Activated CD8-positive, alpha-beta memory T cell treated with anti-CD3 and anti-CD28 coated beads for 24 hours (primary cell): ENCODE results near the gene AUTS2.

Experiments used
- DNase-seq: peaks from one replicate; pipeline ENCODE4 v3.0.0-alpha.2; 2020

AUTS2 gene

DNA sequence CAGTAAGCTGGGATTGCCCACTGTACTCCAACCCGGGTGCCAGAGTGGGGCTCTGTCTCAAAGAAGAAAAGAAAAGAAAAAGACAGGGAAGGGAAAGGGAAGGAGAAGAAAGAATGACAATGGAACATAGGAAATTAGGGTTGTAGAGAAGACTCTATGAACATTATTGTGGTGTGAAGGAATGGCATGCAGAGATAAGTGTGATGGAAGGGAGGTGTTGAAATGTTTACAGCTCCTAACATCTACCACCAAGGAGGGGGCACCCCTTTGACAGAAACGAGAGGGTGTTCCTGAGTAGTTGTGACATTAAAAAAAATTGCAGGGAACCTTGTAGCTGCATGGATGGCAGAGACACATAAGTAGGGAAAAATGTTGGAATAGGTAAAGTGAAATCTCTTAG is 27.5 kb downstream of the AUTS2 start:
- no peak for DNase-seq

DNA sequence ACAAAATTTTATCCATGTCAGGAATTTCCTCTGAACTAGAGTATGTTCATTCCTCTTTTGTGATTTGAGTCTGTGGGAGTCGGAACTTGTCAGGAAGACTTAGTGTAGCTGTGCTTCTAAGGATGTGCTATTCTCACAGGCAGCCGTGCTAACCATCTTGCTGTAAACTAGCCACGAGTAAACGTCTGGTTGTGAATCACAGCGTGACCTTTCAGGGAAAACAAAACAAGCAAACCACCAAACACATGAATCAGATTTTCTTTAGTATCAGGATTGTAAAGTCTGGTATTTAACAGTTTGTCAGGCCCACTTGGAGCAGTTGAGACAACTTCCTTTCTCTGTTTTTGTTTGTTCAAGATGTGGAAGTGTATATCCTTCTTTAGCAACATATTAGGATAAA is 32.0 kb downstream of the AUTS2 start:
- no peak for DNase-seq

DNA sequence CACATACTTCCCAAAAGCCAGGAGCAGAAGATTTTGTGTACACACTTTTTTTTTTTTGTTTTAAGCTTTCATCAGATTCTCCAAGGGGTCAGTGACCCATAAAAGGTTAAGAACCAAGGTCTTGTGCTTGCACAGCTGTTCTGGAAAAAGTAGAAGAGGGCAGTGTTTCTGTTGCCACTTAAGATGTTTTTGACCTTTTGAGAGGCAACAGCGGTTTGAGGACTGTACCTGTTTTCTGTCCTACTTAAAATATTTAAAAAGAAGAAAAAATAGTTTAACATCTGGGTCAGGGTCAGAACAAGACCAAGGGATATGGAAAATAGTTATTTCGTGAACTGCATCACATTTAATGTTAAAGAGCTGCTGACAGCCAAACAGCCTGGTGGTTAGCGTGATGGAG is 32.9 kb downstream of the AUTS2 start:
- no peak for DNase-seq

DNA sequence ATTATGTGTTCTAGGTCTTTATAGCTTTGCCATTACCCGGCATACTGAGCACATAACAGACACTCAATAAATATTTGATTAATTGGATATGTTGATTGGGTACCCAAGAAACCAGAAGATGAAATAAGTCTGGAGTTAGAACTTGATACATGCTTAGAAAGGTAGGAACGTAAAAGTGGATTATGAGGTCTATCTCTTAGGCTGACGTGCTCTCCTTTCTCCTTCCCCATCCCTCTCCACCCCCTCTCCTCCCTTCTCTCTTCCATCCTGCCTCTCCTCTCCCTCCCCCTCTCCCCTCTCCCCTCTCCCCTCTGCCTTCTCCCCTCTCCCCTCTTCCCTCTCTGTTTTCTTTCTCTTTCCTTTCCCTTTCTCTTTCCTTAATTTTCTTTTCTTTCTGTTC is 34.0 kb downstream of the AUTS2 start:
- DNase-seq: no peak

DNA sequence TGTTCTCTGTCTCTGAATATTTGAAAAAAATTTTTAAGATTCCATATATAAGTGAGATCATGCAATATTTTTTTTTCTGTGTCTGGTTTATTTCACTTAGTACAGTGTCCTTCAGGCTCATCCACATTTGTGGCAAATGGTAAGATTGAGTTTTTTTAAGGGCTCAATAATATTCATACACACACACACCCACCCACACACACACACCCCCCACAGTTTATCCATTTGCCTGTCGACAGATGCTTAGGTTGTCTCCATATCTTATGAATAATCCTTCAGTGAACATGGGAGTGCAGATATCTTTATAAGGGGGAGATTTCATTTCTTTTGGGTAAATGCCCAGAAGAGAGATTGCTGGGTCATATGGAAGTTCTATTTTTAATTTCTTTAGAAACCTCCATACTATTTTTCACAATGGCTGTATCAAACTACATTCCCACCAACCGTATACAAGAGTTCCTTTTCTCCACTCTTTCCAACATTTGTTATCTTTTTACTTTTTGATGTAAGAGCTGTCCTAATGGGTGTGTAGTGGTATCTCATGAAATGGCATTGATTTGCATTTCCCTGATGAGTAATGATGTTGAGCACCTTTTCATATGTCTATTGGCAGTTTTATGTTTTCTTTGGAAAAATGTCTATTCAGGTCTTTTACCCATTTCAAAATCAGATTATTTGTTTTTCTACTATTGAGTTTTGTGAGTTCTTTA is 35.0 kb downstream of the AUTS2 start:
- DNase-seq: no peak

DNA sequence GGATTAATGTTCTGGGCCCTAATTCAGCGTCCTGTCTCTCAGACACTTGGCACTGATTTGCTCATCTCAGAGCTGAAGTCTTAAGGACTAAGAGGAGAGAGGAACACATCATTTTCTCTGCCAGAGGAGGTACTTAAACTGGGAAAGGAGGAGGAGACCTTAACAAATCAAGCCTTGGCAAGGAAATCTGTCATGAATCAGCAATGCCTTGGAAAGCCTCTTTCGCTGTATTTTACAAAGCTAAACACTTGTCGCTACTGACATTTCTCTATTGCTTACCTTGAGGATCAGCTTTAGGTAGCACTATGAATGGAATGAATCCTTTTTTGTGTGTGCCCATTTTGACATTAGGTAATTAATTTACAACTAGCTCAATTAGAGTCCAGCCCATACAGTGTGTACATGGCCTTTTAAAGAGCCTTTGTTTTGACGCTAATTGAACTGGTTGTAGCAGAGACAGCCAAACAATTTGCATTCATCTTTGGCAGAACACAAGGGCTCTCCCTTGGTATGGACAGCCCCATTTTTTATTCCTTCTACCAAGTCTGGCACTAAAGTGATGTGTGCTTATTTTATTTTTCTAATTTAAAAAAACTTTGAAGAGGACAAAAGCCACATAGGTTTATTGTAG is 37.4 kb downstream of the AUTS2 start:
- no peak for DNase-seq

DNA sequence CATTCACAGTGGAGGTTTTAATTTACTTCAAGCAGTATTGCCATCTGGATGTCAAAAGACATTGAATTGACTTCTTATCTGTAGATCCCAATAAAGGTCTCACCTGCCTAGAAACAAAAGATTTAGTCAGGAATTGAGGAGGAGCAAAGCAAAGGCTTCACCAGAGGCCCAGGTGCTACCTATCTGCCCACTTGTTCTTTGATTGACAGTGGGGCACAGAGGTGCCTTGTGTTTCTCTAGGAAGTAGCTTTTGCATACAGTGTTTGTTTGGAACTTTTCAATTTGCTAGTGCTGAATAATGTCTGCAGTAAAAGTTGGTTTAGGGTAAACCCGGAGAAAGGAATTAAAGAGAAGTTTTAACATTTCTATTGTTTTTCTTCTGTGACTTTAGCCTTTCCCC is 40.4 kb downstream of the AUTS2 start:
- no peak for DNase-seq

DNA sequence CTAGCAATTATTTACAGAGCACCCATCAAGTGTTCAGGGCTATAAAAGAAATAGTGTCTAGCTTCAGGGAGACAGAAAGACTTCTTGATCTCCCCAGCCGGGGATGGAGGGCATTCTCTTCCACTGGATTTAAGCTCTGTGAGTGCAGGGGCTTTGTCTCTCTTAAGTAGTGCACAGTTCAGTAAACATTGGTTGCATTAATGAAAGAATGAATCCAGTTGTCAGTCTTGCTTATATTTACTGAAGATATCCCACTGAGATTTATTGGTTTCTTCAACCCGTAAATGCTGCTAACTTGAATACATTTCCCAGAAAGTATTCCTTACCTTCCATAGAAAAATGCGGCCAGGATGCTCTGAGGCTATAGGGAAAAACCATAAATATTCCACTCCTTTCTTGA is 41.9 kb downstream of the AUTS2 start:
- no peak for DNase-seq

DNA sequence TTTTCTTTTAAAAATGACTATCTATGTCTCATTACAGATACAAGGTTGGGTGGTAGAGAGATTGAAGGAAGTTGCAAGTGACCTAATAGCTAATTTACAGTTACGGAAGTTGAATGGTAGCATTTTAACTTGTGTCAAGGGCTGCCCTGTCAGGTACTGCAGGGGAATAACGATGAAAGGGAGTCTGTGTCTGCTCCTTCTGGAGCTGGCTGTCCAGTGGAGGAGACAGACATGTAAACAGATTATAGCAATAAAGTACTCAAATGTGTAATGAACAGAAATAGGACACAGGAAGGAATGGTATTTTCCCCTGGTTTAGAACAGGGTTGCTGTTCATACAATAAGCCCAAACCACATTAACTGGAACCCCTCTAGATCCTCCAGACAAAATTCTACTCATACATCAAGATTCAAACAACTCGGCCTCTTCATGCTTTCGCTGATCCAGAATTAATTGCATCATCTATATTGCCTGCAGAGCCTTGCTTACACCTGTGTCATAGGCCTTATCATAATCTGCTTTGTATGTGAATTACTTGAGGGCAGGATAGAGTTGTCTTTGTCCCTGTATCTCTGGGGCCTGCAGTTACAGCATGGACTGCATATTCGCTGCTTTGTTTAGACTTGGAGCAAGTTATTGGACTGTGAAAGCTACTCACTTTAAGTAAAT is 42.8 kb downstream of the AUTS2 start:
- DNase-seq: no peak

DNA sequence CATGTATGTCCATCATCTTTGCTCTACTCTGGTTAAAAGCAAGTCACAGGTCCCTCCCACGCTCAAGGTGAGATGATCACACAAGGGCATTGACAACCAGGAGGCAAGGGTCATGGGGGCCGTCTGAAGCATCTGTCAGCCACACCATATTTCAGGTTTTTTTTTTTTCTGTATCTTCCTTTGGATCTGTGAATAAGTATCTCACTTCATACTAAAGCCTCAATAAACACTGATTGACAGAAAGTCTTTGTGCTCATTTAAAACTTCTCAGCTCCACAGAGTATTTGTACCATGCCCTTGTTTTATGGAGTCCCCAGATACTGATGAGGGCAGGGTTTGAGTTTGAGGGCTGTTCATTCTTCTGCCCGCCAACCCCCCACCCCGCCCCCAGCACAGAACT is 45.0 kb downstream of the AUTS2 start:
- DNase-seq: no peak

DNA sequence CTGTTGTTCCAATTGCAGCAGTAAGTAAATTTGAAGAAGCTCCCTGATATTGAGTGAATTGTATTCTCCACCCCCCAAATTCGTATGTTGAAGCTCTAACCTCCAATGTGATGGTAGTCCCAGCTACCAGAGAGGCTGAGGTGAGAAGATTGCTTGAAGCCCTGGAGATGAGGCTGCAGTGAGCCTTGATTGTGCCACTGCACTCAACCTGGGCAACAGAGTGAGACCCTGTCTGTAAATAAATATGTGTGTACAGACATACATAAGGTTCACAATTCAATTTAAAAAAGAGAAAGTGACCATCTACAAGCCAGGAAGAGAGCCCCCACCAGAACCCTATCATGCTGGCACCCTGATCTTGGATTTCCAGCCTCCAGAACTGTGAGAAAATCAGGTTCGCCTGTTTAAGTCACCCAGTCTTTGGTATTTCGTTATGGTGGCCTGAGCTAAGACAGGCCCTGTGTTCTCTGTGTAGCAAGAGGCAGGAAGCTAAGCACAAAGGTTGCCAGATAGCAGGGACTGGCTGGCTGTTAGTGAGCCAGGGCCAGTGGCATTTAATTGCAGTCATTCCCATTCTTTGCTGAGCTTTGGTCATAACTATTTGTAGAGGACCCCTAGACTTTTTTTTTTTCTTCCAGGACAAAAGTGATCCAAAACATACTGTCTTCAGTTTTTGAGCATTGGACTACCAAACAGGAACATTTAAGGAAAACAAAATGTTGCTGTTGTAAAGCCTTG is 45.6 kb downstream of the AUTS2 start:
- DNase-seq: no peak

DNA sequence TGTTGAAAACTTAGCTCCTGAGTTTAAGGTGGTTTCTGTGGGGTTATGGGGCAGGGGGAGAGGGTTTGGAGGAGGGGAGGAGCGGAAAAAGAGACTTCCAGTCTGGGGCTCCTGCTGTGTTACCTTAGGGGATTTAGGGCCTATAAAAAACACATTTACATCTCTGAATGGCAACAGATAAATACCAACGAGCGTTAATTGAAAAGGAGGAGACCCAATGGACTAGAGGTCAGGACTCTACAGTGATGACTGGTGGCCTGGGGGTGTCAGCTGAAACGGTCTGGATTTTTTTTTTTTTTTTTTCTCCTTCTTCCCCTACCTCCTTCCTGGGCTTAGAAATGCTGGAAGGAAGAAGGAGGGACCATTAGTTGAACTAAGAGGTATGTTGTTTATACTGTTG is 47.4 kb downstream of the AUTS2 start:
- DNase-seq: no peak

DNA sequence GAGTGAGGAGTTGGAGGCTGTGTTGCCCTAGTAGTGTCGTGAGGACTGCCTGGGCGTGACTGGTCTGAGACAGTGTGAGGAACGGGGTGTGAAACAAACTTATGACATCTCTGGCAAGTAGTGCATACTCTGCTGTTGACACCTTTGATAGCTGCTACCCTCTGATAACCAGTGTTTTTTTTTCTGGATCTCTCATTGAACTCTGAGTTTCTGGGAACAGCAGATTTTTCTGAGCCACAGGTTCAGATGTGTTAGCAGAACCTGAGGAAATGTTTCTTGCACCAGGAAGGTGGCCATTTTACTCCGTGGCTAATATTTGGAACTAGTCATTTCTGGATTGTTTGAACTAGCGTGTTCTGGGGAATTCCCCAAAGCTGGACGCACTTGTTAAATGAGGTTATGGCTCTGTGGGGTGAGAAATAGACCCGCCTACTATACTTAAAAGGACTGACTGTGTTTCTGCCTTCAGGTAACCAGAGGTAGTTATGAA is 52.9 kb downstream of the AUTS2 start:
- DNase-seq: no peak

DNA sequence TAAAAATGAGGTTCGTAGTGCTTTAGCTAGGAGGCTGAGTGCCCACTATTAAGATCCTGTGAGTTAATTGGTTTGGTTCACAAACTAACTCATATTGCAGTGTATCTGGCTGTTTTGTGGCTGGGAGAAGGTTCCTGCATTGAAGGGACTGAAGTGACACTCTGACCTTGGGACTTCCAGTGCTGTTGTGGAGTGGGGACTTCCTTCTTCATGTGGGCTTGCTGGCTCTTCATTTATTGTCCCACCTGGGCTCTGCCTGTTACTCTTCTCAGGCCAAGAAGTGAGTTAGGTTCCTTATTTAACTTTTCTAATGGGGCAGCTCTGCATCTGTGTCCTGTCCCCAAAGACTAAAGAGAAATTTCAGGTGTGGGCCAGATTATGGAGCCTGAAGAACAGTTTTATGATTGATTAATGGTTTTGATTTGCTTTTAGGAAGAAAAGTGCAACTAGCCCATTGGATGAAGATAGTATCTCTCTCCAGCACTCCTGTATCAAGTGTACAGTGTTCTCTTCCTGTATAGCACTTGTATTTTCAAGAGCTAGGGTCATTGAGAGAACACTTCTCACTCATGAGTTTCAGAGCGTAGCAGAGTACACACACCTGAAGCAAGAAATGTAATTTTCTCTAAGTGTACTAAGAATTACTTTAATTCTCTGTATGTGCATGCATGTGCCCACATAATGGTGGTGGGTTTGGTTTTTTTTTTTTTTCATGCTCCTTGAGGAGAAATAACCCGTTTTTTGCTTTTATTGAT is 54.8 kb downstream of the AUTS2 start:
- no peak for DNase-seq

DNA sequence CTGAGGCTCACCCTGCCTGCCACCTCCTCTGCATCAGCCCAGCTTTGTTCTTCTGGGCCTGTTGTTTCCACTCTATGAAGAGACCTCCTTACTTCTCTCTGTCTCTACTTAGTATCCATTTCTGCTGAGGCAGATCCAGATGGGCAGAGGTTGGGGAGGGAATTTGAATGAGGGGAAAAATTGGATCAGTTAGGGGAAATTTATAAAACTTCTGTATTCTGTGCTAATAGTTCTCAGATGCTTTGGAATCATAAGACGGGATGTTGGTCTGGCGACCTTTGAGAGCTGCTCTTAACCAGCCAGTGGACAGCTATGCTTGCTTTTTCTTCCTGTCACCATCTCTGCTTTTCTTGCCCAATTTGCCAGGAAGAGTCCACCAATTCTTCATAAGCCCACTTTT is 55.5 kb downstream of the AUTS2 start:
- no peak for DNase-seq

DNA sequence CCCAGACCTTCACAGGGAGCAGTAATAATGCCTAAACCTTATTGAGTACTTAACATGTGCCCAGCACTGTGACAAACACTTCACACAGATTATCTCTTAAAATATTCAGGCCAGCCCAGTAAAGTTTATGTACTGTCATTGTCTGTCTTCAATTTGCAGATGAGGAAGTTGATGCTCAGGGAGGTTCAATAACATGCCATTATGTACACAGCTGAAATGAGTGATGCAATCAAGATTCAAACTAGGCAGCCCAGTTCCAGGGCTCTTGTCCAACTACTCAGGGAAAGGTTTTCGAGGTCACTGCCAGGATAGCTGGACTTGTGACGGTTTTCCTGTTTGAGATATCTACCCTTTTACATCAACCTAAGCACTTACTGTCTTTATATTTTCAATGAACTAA is 56.1 kb downstream of the AUTS2 start:
- DNase-seq: no peak

DNA sequence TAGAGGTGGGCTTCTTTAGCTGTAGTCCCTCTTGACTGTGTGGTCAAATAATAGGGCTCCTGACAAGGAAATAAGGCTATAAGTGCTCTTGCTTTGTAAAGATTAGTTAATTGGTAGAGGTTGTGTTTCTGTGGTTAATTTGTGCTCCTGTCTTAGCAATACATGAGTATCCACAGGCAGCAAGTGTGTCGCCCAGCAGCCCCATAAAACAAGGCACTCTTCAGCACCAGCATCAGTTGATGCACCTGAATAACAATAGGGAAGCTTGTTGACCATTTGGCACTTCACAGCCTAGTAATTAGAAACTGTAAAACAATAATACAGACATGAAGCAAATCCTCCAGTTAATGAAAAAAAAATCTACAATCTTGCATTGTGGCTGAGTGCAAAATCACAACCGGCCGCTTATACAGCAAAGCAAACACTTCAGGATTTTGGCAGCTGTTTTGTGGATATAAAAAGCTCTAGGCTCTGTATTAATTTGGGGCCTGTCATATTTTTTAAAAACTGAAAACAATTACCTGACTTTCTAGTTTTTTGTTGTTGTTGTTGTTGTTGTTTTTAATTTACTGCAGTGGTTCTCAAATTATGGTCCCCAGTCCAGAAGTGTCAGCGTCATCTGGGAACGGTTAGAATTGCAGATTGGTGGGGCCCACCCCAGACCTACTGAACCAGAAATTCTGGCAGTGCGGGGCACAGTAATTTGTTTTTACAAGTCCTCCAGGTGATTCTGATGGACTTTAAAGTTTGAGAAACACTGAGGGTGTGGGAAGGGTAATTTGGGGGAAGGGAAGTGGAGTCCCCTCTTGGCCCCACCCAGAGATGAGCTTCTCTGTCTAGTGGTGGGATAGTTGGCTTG is 56.8 kb downstream of the AUTS2 start:
- no peak for DNase-seq

DNA sequence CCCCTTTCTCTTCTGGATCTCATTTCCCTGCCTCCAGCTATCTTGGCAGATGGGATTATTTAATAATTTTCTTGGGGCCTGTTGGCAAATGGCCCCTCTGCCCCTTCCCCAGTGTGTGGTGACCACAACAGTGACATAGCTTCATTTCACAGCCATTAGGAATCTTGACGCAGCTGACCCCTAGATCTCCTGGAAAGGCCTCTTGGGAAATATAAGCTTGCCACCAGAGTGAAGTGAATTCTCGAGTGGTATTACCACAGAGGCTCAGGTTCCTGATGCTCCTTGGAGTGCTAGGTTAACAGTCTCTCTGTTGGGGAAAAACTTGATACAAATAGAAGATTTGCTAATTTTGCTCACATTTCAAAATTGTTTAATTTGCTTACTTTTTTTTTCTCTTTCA is 57.8 kb downstream of the AUTS2 start:
- DNase-seq: no peak

DNA sequence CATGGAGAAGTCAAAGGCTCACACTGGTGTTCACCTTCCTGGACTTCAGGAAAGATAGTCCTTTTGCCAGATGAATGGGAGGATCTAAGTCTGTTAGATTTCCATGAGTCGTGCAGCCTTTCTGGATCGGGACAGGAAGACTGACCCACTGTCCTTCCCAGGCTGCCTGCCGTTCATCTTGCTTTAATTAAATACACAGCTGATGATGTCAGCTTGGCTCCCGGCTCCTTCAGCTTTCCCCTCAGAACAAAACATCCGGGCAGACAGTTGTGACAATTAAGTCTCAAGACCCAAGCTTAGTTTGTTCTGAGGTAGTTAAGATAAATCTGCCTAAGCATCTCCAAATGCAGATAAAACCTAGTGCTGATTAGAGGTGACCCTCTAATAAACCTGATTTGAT is 58.6 kb downstream of the AUTS2 start:
- no peak for DNase-seq

DNA sequence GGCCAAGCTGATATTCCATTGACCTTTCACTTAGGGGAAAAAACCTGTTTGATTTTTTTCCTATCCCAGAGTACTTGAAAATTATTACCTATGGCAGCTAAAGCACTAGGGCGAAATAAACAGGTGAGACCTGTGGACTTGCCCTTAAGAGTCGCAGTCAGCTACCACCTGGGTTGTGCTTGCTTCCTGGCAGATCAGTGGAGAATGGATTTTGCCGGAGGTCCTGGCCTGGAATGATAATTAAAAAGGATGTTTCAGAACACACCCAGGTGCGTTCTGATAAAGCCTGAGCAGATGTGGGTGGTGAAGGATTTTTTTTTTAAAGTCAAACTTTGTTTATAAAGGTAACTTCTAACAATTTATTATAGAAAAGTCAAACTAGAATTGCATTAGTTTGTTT is 59.1 kb downstream of the AUTS2 start:
- DNase-seq: no peak

DNA sequence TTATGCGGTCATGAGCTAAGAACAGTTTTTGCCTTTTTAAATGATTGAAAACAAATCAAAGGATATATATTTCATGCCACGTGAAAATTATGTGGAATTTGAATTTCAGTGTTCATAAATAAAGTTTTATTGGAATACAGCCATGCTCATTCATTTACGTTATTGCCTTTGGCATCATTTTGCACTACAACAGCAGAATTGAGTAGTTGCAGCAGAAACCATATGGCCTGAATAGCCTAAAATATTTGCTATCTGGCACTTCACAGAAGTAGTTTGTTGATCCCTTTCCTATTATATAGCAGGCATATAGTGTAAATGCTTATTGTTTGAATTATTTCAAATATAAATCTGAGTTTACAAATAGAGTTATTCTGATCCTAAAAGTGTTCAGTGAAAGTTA is 59.7 kb downstream of the AUTS2 start:
- no peak for DNase-seq

DNA sequence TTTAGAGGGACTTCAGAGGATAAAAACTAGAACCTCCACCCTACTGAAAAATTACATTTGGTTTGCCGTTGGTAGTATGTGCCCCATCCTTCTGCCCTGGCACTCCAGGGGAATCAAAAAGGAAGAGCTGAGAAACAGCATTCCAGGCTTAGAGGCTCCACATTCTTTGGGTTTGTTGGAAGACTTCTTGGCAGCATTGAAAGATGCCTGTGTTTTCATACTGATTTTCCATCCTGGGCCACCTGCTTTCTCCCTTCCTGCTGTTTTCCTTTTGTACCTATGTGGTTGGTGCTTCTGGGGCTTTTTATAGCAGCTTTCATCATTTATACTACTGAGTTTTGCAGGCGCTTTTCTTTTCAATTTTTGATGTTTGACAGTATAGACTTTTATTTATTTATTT is 61.7 kb downstream of the AUTS2 start:
- DNase-seq: no peak
